GM19193 (cell line): ENCODE data around the gene C8G.

Experiments used
- POLR2A ChIP-seq: IDR thresholded peaks from 4 replicates; pipeline ENCODE4 v1.6.1; 2011; ENCODE audit not compliant: insufficient read depth, insufficient read length; ENCODE audit errors: extremely low read depth

The C8G gene

DNA sequence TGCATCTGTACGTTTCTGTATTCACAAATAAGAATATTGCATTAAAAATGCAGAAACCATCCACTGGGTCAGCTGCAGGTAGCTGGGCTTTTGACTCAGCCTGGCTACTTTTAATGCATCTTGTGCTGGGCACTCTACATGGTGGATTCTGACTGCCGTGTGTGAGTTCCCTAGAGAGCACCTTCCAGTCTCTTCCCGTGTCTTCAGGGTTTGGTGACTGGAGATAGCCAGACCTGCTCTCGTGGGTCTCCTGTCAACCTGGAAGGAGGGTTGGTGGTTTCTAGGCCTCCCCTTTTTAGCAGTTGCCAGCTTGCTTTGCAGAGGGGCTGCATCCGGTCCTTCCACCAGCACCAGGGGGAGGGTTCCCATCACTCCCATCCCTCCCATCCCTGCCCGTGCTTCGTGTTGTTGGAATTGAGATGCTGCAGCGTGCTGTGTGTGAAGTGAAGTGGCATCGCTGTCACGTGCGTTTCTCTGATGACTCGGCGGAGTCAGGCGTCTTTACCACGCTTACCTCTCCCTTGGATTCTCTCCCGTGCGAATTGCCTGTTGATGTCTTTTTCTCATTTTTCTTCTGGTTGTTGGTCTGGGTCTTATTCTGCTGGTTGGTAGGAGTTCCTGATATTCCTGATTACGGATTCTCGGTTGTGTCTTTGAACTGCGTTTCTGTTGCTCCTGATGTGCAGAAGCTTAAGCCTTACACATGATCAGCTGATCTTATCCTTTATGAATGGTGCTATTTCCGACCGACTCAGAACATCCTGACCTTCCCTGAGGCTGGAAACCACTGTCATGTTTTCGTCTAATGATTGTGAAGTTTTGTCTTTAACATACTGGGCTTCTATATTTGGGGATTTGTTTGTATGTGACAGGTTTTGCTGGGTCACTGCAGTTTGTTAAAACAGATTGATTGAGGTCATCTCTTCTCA, 17.4 kb upstream of the C8G start:
- TF ChIP-seq POLR2A = no peak

DNA sequence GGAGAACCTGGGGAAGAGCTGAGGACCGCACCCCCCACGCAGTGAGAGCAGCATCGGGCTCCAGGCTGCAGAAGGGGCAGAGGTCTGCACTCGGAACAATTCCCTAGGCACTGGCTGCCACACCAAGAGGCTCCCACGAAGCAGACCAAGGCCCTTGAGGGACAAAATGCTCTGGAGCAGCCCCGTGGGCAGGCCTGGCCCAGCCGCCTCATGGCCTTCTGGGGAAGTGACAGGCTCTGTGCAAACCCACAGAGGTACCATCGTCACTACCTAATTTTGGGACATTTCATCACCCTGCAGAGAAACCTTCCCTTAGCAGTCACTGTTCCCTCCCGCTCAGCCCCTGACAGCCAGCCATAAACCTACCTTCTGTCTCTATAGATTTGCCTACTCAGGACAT, 16.5 kb upstream of the C8G start:
- no peak for TF ChIP-seq POLR2A

DNA sequence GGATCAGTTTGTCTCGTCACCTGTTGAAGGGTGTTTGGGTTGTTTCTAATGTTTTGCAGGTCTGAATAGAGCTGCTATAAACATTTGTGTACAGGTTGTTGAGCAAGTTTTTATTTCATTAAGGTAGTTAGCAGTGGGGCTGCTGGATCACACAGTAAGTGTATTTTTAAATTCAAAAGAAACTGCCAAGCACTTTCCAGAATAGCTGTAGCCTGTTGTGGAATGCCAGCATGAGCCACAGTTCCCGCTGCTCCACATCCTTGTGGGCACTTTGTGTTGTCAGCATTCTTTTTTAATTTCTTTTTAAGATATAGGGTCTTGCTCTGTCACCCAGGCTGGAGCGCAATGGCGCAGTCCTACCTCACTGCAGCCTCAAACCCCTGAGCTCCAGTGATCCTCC, 15.0 kb upstream of the C8G start:
- no peak for TF ChIP-seq POLR2A

DNA sequence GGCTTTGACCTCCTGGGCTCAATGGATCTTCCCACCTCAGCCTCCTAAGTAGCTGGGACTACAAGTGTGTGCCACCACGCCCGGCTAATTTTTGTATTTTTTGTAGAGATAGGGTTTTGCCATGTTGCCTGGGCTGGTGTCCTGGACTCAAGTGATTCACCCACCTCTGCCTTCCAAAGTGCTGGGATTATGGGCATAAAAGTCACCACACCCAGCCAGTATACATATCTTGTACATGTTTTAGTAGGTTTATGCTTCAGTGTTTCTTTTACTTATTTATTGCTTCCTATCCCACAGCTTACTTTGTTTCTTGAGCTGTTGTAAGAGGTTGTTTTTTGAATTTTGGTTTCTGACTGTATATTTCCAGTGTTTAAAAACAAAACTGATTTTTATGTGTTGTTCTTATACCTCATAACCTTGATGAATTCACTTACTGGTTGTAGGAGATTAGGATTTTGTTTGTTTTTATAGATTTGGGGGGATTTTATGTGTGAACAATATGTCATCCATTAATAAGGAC, 13.4 kb upstream of the C8G start:
- no peak for TF ChIP-seq POLR2A

DNA sequence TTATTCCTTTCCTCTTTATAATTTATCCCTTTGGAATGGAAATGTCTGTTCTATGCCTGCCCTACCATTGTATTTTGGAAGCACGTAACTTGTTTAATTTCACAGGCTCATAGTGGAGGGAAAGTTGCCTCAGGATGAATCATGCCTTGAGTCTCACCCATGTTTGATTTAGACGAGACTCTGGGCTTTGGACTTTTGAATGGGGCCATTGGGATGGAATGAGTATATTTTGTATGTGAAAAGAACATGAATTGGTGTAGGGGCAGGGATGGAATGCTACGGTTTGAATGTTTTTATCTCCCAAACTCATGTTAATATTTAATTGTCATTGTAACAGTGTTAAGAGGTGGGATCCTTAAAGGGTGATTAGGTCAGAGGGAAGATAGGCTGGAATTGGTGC, 10.8 kb upstream of the C8G start:
- TF ChIP-seq POLR2A = no peak

DNA sequence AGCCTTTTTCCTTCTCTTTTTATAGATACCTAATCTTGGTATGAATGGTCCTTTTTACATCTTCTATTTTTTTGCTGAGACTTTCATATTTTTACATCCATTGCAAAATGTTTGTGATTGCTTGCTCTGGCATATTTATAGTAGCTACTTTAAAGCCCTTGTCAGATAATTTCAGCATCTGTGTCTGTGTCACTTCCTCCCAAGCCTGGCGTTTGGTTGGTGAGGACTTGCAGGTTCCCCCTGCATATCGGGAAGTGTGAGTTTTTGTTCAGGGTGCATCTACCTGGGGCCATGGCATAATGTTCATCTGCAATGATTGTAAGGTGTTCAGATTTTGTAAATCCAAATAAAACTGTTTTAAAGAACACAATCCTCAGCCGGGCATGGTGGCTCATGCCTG, 9.4 kb upstream of the C8G start:
- TF ChIP-seq POLR2A = no peak

DNA sequence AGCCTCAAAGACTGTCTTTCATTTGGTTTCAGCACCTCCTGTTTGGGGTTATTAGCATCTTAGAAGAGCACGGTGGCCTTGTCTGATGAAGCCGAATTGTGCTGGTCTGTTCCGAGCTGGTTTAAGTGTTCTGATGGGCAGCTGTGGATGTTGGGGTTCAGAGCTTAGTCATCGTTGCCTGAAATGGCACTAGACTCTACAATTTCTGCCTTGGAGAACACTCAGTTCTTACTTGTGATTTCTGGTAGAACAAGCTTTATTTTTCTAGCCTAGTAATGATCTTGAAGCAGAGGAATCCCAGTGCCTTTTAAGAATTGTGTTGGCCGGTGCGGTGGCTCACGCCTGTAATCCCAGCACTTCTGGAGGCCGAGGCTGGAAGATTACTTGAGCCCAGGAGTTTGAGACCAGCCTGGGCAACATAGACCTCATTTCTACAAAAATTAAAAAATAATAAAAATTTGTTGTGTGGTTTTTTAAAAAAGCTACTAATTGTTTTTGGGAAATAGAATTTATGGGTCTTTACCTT, 8.3 kb upstream of the C8G start:
- no peak for TF ChIP-seq POLR2A

DNA sequence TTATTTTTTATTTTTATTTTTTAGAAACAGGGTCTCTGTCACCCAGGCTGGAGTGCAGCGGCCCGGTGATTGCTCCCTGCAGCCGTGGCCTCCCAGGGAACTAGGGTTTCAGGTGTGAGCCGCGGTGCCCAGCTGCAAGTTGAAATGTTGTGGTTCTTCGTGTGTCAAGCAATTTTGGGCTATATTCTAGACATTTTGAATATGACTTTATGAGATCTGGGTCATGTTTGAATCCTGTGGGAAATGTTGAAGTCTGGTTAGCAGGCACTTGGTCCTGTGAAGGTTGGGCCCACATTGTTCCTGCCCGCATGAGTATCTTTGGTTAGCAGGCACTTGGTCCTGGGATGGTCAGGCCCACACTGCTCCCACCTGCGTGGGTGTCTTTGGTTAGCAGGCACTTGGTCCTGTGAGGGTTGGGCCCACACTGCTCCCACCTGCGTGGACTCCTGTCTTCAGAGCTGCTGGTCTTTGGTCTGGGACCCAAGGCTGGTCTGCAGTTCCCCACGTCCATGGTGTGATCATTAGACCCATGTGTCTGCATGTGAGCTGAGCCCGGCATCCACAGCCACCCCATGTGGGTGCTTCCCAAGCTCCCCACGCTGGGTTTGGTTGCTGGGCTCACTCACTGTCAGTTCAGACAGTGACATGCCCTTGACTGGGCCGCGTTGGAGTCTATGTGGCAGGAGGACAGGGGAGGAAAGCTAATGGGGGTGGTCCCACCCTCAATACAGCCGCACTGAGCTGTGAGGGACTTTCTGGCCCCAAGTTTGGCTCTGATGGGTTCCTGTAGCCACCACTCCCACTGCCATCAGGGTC, 7.6 kb upstream of the C8G start:
- TF ChIP-seq POLR2A = no peak

DNA sequence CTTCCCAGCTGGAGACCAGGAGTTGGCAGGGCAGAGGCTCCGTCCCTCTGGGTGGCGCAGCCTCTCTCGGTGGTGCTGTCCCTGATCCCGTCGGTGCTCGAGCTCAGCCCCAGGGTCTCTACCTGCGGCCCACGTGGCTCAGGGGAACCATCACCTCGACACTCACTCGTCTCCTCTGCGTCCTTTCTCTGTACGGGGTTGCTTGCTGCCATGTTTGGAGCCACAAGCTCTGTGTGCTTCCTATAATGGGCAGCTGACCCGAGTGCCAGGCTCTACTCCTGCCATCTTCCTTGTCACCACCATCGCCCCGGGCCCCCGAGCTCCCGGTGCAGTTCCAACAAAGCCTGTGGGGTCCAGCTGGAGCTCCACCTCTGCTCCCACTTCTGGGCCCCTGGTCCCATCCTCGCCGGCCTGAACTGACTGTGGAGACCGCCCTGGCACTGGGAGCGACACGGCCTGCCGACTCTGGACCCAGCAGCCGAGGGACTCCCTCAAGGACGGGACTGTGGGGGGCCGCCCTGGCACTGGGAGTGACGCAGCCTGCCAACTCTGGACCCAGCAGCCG, 5.5 kb upstream of the C8G start:
- no peak for TF ChIP-seq POLR2A

DNA sequence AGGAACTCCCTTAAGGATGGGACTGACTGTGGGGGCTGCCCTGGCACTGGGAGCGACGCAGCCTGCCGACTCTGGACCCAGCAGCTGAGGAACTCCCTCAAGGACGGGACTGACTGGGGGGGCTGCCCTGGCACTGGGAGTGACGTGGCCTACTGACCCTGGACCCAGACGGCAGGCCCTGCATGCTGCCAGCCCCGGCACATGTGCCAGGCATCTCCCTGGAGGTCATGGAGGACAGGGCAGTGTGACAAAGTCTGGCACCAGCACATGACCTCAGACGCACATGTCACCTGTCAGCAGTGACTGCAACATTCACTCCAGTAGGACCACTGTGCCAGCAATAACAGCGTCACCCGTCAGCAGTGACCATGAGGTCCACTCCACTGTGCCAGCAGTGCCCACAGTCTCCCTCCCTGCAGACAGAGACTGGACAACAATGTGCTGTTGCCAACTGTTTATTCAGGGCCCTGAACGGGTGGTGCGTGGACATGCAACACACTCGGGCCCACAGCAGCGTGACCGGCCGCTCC, 5.0 kb upstream of the C8G start:
- no peak for TF ChIP-seq POLR2A

DNA sequence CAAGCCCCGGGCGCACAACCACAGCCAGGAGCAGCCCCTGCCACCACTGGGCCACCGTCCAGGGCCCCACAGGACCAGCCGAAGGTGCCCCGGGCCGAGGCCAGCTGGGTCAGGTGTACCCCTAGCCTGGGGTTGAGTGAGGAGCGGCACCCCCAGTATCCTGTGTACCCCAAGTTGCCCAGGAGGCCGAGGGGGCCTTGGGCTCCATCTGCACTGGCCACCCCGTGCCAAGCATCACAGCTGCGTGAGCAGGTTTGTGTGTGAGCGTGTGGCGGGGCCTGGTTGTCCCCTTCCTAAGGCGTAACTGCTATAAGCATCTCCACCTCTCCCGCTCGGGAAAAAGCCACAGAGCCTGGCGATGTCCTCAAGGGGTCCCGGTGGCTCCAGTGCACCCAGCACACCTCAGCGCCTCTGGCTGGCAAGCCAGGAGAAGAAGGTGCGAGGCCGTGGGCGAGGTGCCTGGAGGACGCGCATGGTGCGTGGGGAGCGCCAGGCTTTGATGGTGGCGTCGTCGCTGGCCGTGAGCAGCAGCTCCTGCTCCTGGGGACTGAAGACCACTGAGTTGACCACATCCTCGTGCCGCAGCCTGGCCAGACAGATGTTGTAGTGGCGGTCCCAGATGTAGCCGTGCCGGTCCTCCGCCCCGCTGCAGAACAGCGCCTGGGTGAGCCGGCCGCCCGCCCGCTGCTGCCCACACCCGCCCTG, 4.4 kb upstream of the C8G start:
- TF ChIP-seq POLR2A = no peak

DNA sequence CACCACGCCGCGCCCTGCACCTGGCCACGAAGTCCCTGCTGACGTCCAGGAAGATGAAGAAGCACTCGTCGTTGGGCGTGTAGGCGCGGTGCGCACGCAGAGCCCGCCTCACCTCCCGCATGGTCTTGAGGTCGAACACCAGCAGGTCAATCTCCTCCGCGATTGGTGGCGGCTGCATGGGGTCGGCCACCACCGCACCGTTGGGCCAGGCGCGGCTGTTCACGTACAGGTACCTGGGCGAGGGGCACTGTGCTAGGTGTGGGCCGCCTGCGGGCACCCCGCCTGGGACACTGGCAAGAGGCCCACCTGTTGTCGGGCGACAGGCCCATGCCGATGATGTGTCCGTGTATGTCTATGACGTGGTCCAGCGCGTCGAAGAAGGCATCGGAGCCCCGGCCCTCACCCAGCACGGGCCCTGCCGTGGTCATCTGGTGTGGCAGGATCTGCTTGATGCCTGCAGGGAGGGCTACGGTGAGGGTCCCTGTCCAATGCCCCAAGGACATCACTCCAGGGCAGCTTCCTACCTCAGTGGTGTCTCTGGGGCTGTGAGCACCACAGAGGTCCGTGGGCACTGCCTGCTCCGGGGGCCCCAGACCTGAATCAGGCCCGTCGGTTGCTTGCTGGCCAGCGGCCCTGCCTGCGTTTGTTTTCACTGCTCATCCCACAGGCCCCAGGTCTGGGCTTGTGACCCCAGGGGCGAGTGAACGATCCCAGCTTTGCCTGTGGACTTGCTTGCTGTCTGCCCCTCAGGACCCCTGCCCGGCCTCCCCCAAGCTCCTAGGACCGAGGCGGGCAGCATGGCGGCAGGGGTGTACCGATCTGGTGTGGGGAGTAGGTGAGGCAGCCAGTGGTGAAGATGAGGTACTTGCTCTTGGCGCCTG, 3.6 kb upstream of the C8G start:
- no peak for TF ChIP-seq POLR2A
